Measurements from ENCODE around the gene SMURF2. TPM values are rescaled to one million over a fixed set of nuclear protein-coding genes. Genes with fewer than 3 reads are reported as not detected.

Gene SMURF2
- total and polyA plus RNA-seq, 2 of the 4 experiments (the other 2 are of a cell fraction), result 131 to 774 TPM

DNA sequence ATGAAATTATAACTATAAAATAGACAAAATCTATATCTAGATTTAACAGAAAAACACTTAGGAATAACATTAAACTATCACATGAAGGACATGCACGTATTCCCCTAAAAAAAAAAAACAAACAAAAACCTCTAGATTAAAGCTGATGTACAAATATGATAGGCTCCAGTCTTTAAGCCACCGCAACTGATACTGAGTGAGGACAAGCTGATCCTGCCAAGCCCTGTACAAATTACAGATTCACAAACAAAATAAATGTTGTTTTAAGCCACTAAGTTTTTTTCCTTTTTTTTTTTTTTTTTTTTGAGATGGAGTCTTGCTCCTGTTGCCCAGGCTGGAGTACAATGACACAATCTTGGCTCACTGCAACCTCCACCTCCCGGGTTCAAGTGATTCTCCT, 35.3 kb downstream of the SMURF2 start:
- Histone ChIP-seq H3K4me2 (ENCODE audit: low read depth, low read length) (no peak overlapping the region), H3K27ac (ENCODE audit: insufficient read depth, low read length) (no peak overlapping the region), H3K9me1 (ENCODE audit: insufficient read depth, low read length) (peaks cover 18% of the 10 kb centered on the region), H3K18ac (ENCODE audit: low read depth, low read length) (no peak overlapping the region), H3K27me3 (ENCODE audit: control insufficient read depth, insufficient read depth, low read length) (no peaks in the 10 kb centered on the region), H2AK5ac (ENCODE audit: low read depth, low read length) (no peak overlapping the region), H2BK5ac (ENCODE audit: low read depth, low read length, poor library complexity, severe bottlenecking) (no peak overlapping the region), H3K4me1 (ENCODE audit: control insufficient read depth, insufficient read depth, low read length) (peaks cover 14% of the 10 kb centered on the region), H3K4ac (ENCODE audit: low read depth, low read length) (no peak overlapping the region), H4K8ac (ENCODE audit: low read depth in 2 of 2, low read length in 2 of 2) (no peak overlapping the region), H4K5ac (ENCODE audit: low read depth, low read length) (no peak overlapping the region), H2BK20ac (ENCODE audit: low read depth, low read length) (no peak overlapping the region), H3K23ac (ENCODE audit: low read depth, low read length) (no peak overlapping the region), H2AFZ (replicated peaks; ENCODE audit: low read length, poor library complexity) (no peak overlapping the region), H3K56ac (ENCODE audit: extremely low read depth, insufficient read depth, low read length) (no peak overlapping the region), H4K20me1 (ENCODE audit: insufficient read depth, low read length) (peaks cover 100% of the 10 kb centered on the region), H3K79me1 (ENCODE audit: low read depth in 1 of 2, low read length in 2 of 2) (peaks cover 0 to 35% of the 10 kb centered on the region in 2 experiments; a peak in 2 of 4 replicates), H3K36me3 (ENCODE audit: control insufficient read depth, insufficient read depth, low read length) (peaks cover 17% of the 10 kb centered on the region), H3K4me3 (ENCODE audit: insufficient read depth, low read depth, low read length) (no peak overlapping the region), H3K9ac (ENCODE audit: low read depth, low read length) (no peak overlapping the region), H2BK15ac (ENCODE audit: low read depth, low read length) (no peak overlapping the region), H2BK120ac (ENCODE audit: low read depth, low read length) (no peak overlapping the region), H2AK9ac (replicated peaks; ENCODE audit: low read depth, low read length, poor library complexity) (no peak overlapping the region), H3K14ac (replicated peaks; ENCODE audit: low read depth, low read length) (no peak overlapping the region), H4K91ac (ENCODE audit: insufficient read depth, low read depth, low read length) (no peak overlapping the region), H3K9me3 (ENCODE audit: control insufficient read depth, insufficient read depth, low read length) (no peaks in the 10 kb centered on the region)
- TF ChIP-seq RFX5 (IDR thresholded peaks at IDR 0.05; ENCODE audit: low read depth, low read length) (no peak), MXI1 (IDR thresholded peaks at IDR 0.05; ENCODE audit: borderline replicate concordance, low read depth, low read length) (no peak), MAFK (IDR thresholded peaks at IDR 0.05; ENCODE audit: low read depth, low read length) (no peak), FOS (IDR thresholded peaks at IDR 0.05; ENCODE audit: low read depth, low read length) (no peak), BHLHE40 (IDR thresholded peaks at IDR 0.05; ENCODE audit: low read depth, low read length) (no peak), NFE2L2 (IDR thresholded peaks at IDR 0.05; ENCODE audit: low read depth, low read length) (no peak)
- TF ChIP-seq, protein P1, sequence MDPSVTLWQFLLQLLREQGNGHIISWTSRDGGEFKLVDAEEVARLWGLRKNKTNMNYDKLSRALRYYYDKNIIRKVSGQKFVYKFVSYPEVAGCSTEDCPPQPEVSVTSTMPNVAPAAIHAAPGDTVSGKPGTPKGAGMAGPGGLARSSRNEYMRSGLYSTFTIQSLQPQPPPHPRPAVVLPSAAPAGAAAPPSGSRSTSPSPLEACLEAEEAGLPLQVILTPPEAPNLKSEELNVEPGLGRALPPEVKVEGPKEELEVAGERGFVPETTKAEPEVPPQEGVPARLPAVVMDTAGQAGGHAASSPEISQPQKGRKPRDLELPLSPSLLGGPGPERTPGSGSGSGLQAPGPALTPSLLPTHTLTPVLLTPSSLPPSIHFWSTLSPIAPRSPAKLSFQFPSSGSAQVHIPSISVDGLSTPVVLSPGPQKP (IDR thresholded peaks at IDR 0.05; ENCODE audit: borderline replicate concordance, low read depth, low read length), result no peak
- TF ChIP-seq, protein P2, sequence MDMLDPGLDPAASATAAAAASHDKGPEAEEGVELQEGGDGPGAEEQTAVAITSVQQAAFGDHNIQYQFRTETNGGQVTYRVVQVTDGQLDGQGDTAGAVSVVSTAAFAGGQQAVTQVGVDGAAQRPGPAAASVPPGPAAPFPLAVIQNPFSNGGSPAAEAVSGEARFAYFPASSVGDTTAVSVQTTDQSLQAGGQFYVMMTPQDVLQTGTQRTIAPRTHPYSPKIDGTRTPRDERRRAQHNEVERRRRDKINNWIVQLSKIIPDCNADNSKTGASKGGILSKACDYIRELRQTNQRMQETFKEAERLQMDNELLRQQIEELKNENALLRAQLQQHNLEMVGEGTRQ (IDR thresholded peaks at IDR 0.05; ENCODE audit: low read depth, low read length), result no peak
- no CpG with 5 or more reads among the region's 3 CpGs for WGBS, 2 experiments (ENCODE audit: extremely low coverage in 2 of 2, insufficient read length in 1 of 2)
- POLR2A ChIA-PET (ENCODE audit: unreplicated experiment), result interaction anchor here (0.6 kb wide), 1 partner anchor 58 kb away, joined by 3 read pairs; no protein-coding TSS in a partner anchor
- dilution Hi-C loops (cut with HindIII; ENCODE audit: low sequenced_read_pairs, unreplicated experiment) (no loop called here), intact Hi-C loops (cut with micrococcal nuclease) (no loop called here), in situ Hi-C loops (cut with MboI; ENCODE audit: low sequenced_read_pairs) (loop anchor here (25.0 kb wide), 1 partner anchor 315 kb away; no protein-coding TSS in a partner anchor)
- DNase-seq (no peak), ATAC-seq (ENCODE audit: low read depth) (no peak)
- CTCF ChIA-PET, result interaction anchor here (0.7 kb wide), 1 partner anchor 55 kb away, joined by 5 read pairs; no protein-coding TSS in a partner anchor
- no TSS peak for BruUV-seq (replicated peaks)

Data from IMR-90 (cell line).